Adrenal gland (tissue), 12 donors: ENCODE data around the gene BOD1L1. TPM values are rescaled to one million over a fixed set of nuclear protein-coding genes. Genes with fewer than 3 reads are reported as not detected.

Experiments
- DNase-seq, 7 donors: peaks; one replicate each; pipeline ENCODE4 v3.0.0-alpha.2; 2019 to 2020
- H3K27ac ChIP-seq, 5 donors: fragments of 200-600 bp; sonication (generic) in 4 of 5; 1 replicate in 3 of 5; 2 replicates in 2 of 5; pipeline versions ENCODE4 v1.5.1 to v1.8.0; 2016 to 2020; ENCODE audit warnings: mild to moderate bottlenecking in 1 of 5
- H3K27me3 ChIP-seq: fragments of 200-600 bp; 2 replicates; pipeline ENCODE4 v1.8.0; 2021
- H3K36me3 ChIP-seq, 2 donors: fragments of 200-600 bp; replicated peaks in 1 of 2; 1 replicate in 1 of 2; 2 replicates in 1 of 2; pipeline versions ENCODE4 v1.5.1 to v1.8.0; 2018 to 2022
- H3K4me1 ChIP-seq, 2 donors: fragments of 200-600 bp; replicated peaks in 1 of 2; 1 replicate in 1 of 2; 2 replicates in 1 of 2; pipeline versions ENCODE4 v1.5.1 to v1.8.0; 2018 to 2021
- H3K4me3 ChIP-seq, 4 donors: fragments of 200-600 bp; sonication (generic) in 3 of 4; one replicate each; pipeline ENCODE4 v1.5.1; 2016 to 2018
- H3K9me3 ChIP-seq, 3 donors: fragments of 200-600 bp; sonication (generic) in 1 of 3; replicated peaks in 1 of 3; 1 replicate in 2 of 3; 2 replicates in 1 of 3; pipeline versions ENCODE4 v1.5.1 to v1.8.0; 2016 to 2021
- POLR2A ChIP-seq, 2 donors: fragments of 450-650 bp; IDR thresholded peaks; one replicate each; pipeline ENCODE4 v1.6.1; 2017; ENCODE audit warnings: antibody characterized with exemption in 2 of 2, mild to moderate bottlenecking in 2 of 2, moderate library complexity in 1 of 2
- WGBS, 4 donors: extraction: QIAGEN DNeasy Blood & Tissue Kit in 2 of 4; methylation state at CpG; one replicate each; pipeline versions ENCODE4 v1.1.5 to v1.1.7; 2013 to 2017; 5-methylcytosine and 5-hydroxymethylcytosine counted together
- intact Hi-C, 2 donors: fragments of 100-400 bp; cut with DNase I; formaldehyde crosslinking; loops; one replicate each; pipeline versions ENCODE4 v1.14.1 to v1.15.0; 2022 to 2023
- polyA plus RNA-seq, 3 donors: library from polyadenylated mRNA; stranded (reverse); fragments of 200-250 nt in 2 of 3; fragments of 350-450 nt in 1 of 3; fragmentation: Illumina TruSeq in 1 of 3; extraction: RNeasy Lipid Tissue Mini Kit (QIAGEN cat#74804) in 1 of 3; gene quantifications; one replicate each; pipeline ENCODE4 v1.2.3, GENCODE V29; 2013 to 2014
- total RNA-seq, 9 donors: library from RNA; depleted of rRNA in 4 of 9; stranded (reverse); fragments of >200 nt in 4 of 9; fragments of 120-200 nt in 1 of 9; fragmentation: NEBNext Ultra II Directional in 1 of 9; extraction: Animal tissue kit (Norgen Biotek cat#: 25700) in 1 of 9; gene quantifications; one replicate each; pipeline versions ENCODE4 v1.1.0 to v1.2.4, GENCODE V29; 2013 to 2023
- TF ChIP-seq, protein P1 (sequence below), 6 experiments: fragments of 450-650 bp in 4 of 6; fragments of 200-600 bp in 2 of 6; sonication (generic) in 1 of 6; IDR thresholded peaks; 1 replicate in 5 of 6; 2 replicates in 1 of 6; pipeline versions ENCODE4 v1.5.1 to v1.8.0; 2016 to 2021; ENCODE audit warnings: antibody characterized with exemption in 6 of 6, mild to moderate bottlenecking in 2 of 6, moderate library complexity in 1 of 6
- donor health status: healthy with polysubstance abuse.
- donor health status: Bipolar disorder and iron deficiency.
- donor health status: DM: yes; HTN: yes; CAD: no.
- donor health status: DM: no; HTN: no; CAD: no.
- donor health status: DM: no; HTN: no; CAD: no.
- donor health status: DM: yes; HTN: yes; CAD: no.

BOD1L1 gene
- total and polyA plus RNA-seq, 12 donors, result 7.4 to 31.0 (median 20.7) TPM

DNA sequence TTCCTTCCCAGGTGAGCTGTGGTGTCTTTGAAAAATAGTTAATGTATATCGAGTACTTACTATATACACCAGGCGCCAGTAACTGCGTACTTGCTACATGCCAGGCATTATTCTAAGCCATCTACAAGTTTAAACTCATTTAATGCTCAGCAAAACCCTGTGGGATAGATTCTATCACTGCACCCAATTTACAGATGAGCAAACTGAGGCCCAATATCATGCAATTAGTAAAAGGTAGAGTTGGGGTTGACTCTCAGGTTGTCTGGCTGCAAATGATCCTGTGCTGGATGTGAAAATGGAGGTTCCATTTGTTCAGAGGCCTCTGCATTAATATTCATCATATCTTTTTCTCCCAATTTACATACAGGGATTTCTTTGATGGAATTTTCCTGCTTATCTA, 100.9 kb downstream of the BOD1L1 start:
- WGBS, 4 donors, result 29 to 47% (median 37%) methylated on average over 3 of the region's 3 CpGs
- Histone ChIP-seq H3K4me1 (no peaks in the 10 kb centered on the region), H3K36me3 (no peaks in the 10 kb centered on the region), H3K27me3 (peaks cover 97% of the 10 kb centered on the region), H3K27ac (no peak overlapping the region), H3K4me3 (no peak overlapping the region), H3K9me3 (no peaks in the 10 kb centered on the region)
- TF ChIP-seq, protein P1, sequence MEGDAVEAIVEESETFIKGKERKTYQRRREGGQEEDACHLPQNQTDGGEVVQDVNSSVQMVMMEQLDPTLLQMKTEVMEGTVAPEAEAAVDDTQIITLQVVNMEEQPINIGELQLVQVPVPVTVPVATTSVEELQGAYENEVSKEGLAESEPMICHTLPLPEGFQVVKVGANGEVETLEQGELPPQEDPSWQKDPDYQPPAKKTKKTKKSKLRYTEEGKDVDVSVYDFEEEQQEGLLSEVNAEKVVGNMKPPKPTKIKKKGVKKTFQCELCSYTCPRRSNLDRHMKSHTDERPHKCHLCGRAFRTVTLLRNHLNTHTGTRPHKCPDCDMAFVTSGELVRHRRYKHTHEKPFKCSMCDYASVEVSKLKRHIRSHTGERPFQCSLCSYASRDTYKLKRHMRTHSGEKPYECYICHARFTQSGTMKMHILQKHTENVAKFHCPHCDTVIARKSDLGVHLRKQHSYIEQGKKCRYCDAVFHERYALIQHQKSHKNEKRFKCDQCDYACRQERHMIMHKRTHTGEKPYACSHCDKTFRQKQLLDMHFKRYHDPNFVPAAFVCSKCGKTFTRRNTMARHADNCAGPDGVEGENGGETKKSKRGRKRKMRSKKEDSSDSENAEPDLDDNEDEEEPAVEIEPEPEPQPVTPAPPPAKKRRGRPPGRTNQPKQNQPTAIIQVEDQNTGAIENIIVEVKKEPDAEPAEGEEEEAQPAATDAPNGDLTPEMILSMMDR (IDR thresholded peaks at IDR 0.05), result no peak
- TF ChIP-seq POLR2A (IDR thresholded peaks at IDR 0.05), result no peak
- intact Hi-C loops, result no loop called here
- DNase-seq, result no peak

- H3K4me3 ChIP-seq, result no peak overlapping the region
- no peak for TF ChIP-seq POLR2A (IDR thresholded peaks at IDR 0.05)
- TF ChIP-seq, protein P1 (IDR thresholded peaks at IDR 0.05), result no peak
- no peak for DNase-seq
- 37 to 49% (median 44%) methylated on average over 4 of the region's 4 CpGs for WGBS, 4 donors
- H3K9me3 ChIP-seq, result no peaks in the 10 kb centered on the region
- intact Hi-C loops, result no loop called here
- peaks cover 97% of the 10 kb centered on the region for H3K27me3 ChIP-seq
- no peaks in the 10 kb centered on the region for H3K4me1 ChIP-seq
- H3K36me3 ChIP-seq, result no peaks in the 10 kb centered on the region
- no peak overlapping the region for H3K27ac ChIP-seq
These were observed 101.8 kb downstream of the BOD1L1 start for GRCh38 chr4:13525606-13526281.

DNA sequence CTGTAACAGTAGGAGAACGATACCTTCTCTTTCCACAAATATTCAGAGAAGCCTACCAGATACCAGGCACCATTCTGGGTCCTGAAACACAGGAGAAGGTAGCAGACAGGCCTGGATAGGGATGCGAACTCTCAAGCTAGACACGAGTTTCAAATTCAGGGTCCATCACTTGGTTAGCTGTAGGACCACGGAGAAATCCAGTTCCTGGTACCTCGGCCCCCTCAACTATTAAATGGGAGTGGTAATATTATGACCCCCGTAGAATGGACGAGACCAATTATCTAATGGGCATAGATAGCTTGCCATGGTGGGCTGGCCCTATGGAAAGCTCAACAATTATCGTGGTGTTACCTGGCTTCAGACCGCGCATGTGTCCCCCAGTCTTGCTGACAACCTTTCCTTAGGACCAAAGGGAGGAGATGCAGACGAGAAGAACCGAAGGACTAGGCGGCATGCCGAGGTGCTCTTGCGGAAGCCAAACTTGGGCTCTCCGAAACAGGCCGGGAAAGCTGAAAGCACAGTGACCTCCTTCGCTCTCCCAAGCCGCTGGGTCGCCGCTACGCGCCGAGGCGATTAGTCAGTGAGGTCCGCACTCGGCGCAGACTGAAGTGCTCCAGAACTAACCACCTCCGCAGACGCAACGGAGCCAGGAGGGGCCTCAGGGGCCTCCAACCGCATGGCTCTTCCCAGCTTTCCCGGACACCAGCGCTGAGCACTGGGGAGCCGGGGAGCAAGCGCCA, 102.9 kb downstream of the BOD1L1 start:
- intact Hi-C loops, result no loop called here
- Histone ChIP-seq H3K27me3 (peaks cover 97% of the 10 kb centered on the region), H3K36me3 (no peaks in the 10 kb centered on the region), H3K9me3 (no peaks in the 10 kb centered on the region), H3K27ac (no peak overlapping the region), H3K4me3 (no peak overlapping the region), H3K4me1 (no peaks in the 10 kb centered on the region)
- 9 to 21% (median 12%) methylated on average over 15 to 36 of the region's 36 CpGs for WGBS, 4 donors
- no peak for DNase-seq
- TF ChIP-seq, protein P1 (IDR thresholded peaks at IDR 0.05), result no peak
- no peak for TF ChIP-seq POLR2A (IDR thresholded peaks at IDR 0.05)

DNA sequence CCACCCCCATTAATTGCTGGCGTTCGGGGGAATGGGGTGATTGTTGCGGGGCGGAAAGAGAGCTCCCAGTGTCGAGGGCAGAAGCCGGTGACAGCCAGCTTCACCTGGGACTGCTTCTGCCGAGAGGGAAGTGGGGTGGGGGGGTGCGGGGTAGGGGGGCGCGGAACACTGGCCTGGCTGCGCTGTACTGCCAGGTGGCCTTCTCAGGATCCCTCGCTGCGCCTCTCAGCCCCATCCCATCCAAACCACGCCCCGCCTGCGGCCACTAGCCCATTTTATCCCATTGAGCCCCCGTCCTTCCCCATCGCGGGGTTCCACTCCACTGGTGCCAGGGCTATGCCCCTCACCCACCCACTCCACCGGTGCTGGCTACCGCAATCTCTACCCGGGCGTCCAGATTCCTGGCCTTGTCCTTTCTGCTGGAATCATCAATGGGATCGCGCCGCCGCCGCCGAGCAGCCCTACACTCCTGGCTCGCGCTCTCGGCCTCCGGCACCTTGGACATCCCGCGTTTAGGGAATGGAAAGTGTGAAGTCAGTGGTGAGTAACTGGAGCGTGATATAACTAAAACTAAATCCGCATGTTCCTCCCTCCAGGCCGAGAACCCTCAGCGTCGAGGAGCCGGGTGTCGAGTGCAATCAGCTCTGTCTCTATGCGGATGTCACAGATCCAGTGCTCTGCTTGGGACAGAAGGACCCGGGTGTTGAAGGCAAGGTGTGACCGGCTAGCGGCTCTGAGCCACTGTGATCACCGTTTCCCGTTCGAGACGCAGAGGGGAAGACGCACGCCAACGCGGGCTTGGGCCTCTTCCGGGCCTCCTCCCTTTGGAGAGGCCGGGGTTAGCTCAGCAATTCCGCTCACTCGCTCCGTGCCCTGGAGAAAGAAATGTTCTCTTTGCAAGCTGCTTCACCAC, 103.7 kb downstream of the BOD1L1 start:
- no peak for TF ChIP-seq POLR2A (IDR thresholded peaks at IDR 0.05)
- TF ChIP-seq, protein P1 (IDR thresholded peaks at IDR 0.05), result no peak
- 9 to 15% (median 14%) methylated on average over 34 to 59 of the region's 59 CpGs for WGBS, 4 donors
- Histone ChIP-seq H3K9me3 (no peaks in the 10 kb centered on the region), H3K27me3 (peaks cover 95% of the 10 kb centered on the region), H3K27ac (no peak overlapping the region), H3K4me3 (no peak overlapping the region), H3K36me3 (no peaks in the 10 kb centered on the region), H3K4me1 (no peaks in the 10 kb centered on the region)
- intact Hi-C loops, result no loop called here
- DNase-seq, result no peak
